ENCODE data around the gene BCAS1. TPM values are rescaled to one million over a fixed set of nuclear protein-coding genes. Genes with fewer than 3 reads are reported as not detected.
A peak's percentile ranks its signal among the peaks of the same experiment; 100 is the strongest.
"Not testable (repeated sequence)": the region's sequence is repeated elsewhere in the genome, so short reads cannot be mapped to it uniquely, and the experiment has no call there.

BCAS1 gene
- total RNA-seq, 1 experiment from 2014 or later, result not detected

GRCh38 chr20:53943522-53944291, 126.7 kb downstream of the BCAS1 start:
- DNase-seq (ENCODE audit: low read depth), result no peak

- DNase-seq (ENCODE audit: low read depth), result no peak
These were observed 127.4 kb downstream of the BCAS1 start for GRCh38 chr20:53942973-53943372.

- DNase-seq (ENCODE audit: low read depth), result no peak
These were observed 128.0 kb downstream of the BCAS1 start for GRCh38 chr20:53942472-53942816.

- peak; percentile 43 for DNase-seq (ENCODE audit: low read depth)
These were observed 128.5 kb downstream of the BCAS1 start for GRCh38 chr20:53941680-53942471.

GRCh38 chr20:53940907-53941545, 129.4 kb downstream of the BCAS1 start:
- DNase-seq (ENCODE audit: low read depth), result peak; percentile 94

DNA sequence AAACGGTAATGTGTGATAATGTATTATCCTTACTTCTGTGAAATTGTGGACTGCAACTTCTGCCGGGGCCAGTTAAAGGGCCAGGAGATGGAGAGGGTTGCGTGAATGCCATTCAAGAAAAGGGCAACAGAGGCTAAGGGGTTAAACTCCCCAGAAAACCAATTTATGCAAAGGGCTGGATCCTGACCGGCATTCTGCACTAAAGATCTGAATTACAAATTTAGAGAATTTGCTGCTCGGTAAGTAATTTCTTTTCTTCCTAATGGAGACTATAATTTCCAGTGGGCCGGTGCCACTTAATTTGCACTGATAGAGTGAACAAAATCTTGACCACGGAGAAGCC, 130.1 kb downstream of the BCAS1 start:
- no peak for DNase-seq (ENCODE audit: low read depth)

DNA sequence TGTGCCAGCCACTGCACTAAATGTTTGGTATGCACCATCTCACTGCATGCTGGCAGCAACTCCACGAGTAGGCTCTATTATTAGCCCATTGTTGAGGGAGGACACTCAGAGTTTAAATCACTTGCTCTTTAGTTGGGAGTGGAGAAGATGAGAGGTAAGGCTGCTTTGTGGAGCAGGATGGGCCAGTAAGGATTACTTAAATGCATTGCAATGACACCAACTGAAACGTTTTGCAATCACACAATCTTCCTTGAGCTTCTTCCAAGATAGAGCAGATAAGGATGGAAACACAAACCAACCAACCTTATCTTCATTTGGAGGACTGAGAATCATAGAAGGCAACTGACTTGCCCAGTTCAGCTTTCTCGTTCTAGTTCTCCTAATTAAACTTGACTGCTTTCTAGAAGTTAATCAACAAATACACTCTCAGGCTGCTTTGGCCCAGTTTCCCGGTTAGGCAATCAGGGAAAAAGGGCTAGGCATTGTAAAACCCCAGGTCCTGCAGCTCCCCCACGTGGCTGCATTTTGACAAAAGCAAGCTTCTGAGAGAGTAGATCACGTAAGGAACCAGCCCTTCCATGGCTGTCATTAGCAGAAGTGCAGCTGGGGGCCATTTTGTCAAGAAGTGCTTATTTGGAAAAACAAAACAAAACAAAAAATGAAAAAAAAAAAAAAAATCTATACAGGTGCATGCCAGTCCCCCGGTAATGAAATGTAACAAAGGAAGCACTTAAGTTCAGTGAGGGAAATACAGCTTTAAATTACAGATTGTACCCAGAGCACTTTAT, 130.6 kb downstream of the BCAS1 start:
- DNase-seq (ENCODE audit: low read depth), result peak; percentile 97

DNA sequence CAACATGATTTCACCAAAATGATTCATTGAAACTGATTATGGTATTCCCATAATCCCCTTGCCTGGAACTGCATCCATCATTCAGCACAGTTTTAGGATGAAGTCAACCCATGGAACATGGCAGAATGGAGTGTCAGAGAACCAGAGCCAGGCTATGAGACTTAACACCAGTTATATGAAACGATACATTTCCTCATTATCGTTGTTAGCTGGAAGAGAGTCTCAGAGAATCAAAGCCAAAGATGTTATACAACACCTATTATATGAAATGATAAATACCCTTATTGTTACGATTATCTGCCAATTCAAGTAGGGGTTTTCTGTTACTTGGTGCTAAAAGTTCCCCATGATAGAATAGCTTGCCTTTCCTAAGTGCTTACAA, 131.2 kb downstream of the BCAS1 start:
- no peak for DNase-seq (ENCODE audit: low read depth)

DNA sequence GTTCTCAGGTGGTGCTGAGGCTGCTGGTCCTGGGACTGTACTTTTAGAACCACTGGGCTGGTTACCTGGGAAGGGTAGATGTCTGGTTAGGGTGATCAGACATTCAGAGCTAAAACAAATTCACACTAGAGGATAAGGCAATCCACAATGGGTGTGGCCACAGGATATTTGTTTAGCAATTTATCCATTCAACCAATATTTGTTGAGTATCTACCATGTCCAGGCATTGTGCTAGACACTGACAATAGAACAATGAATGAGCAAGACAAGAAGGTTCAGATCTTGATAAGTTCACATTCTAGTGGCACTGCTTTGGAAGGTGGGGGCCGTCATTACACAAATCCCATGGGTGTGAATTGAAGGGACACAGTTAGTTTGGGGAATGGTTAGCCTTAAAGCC, 131.7 kb downstream of the BCAS1 start:
- DNase-seq (ENCODE audit: low read depth), result no peak

GRCh38 chr20:53937929-53938367, 132.4 kb downstream of the BCAS1 start:
- DNase-seq (ENCODE audit: low read depth), result no peak

DNA sequence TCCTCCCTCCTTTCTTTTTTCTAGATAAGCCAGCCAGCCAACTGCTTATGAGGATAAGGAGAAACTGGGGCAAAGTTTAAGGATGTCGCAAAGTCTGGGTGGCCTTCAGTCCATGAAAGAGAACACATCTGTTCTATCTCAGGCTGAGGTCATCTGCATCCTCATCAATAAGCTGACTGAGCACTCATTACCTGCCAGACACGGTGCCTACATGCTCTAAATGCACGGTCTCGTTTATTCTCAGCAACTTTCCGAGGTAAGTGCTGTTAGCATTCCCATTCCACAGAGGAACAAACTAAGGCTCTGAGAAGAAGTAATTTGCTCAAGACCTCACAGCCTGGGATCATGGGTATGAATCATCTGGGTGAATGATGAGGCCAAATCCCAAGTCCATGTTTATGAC, 133.1 kb downstream of the BCAS1 start:
- no peak for DNase-seq (ENCODE audit: low read depth)

GRCh38 chr20:53935344-53936084, 134.9 kb downstream of the BCAS1 start:
- DNase-seq (ENCODE audit: low read depth), result no peak

DNA sequence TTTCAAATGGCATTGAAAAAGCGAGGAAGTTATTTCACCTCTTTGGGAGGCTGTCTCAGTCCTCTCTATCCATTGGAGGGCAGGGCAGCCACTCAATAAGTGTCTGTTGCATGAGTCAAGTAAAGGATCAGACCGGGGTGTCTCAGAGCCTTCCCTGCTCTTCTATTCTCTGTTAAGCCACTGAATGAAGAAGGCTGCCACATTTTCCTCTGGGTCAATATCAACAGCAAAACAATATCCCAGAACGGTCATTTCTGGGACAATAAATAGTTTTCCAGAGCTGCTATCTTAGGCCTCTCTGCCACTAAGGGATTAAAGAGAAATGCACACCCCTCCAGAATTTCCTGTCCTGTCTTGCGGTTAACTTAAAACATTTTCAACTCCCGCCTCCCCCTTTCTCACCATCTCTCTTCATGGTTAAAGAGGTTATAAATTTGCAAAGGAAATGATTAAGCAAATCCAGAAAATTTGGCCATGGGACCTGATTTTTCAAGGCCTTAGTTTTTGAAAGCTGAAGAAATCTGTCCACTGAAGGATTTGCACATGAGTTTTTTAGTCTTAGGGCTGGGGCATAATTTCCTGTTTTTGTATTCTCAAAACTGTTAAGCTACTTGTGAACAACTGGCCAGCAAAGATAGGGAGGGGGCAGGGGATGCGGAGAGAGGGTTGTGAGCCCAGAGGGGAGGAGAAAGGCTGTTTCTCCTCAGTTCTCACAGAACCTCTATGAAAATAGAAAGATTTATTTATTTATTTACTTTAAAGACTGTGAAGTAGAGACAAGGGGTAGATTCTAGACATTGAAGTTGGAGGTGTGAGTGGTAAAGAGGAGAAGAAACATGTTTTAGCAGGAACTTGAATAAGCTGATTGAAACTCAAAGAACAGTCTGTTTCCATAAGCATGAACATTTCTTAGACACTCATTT, 135.7 kb downstream of the BCAS1 start:
- DNase-seq (ENCODE audit: low read depth), result peak; percentile 95

DNA sequence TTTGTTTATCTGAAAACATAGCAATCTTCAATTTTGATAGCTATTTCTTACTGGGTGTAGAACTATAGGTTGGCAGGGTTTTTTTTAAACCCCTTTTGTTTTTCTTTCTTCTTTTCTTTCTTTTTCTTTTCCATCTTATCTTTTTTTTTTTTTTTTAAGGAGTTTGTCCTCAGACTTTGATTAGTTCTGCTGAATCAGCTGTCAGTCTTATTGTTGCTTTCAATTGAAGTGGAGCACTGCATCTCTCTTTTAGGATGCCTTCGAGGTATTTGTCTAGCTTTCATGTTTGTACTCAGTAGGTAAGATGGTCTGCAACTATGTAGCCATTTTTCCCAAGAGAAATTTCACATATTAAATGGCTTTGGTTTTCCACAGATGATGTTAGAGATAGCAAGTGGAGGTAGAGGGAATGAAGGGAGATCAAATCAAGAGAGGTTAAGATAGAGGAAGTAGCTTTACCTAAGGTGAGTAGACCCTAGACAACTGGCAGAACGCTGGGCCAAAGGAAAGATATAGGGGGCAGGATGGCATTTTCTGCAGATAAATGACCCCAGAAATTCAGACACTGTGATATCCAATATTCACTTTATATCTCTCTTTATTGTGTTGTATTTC, 137.1 kb downstream of the BCAS1 start:
- DNase-seq (ENCODE audit: low read depth), result no peak

DNA sequence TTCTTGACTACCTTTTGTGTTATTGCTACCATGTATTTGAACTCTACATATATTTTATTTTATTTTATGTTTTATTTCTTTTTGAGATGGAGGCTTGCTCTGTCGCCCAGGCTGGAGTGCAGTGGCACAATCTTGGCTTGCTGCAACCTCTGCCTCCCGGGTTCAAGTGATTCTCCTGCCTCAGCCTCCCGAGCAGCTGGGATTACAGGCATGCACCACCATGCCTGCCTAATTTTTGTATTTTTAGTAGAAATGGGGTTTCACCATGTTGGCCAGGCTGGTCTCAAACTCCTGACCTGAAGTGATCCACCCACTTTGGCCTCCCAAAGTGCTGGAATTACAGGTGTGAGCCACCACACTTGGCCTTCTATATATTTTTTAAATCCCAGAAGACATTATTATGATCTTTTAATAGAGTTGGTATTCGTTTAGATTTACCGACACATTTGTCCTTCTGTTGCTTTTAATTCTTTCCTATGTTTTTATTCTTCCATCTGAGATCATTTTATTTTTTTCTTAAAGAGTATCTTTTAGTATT, 137.7 kb downstream of the BCAS1 start:
- not testable (repeated sequence) for DNase-seq (ENCODE audit: low read depth)

GRCh38 chr20:53931597-53931996, 138.8 kb downstream of the BCAS1 start:
- DNase-seq (ENCODE audit: low read depth), result no peak

- DNase-seq (ENCODE audit: low read depth), result peak; percentile 65
These were observed 139.5 kb downstream of the BCAS1 start for GRCh38 chr20:53930651-53931504.

GRCh38 chr20:53929974-53930650, 140.3 kb downstream of the BCAS1 start:
- DNase-seq (ENCODE audit: low read depth), result peak; percentile 37
